ENCODE measurements around the gene CCDC183. TPM values are rescaled to one million over a fixed set of nuclear protein-coding genes. Genes with fewer than 3 reads are reported as not detected.

CCDC183 gene
- polyA plus RNA-seq, 1 donor from 2014 or later: 5.5 TPM

- Histone ChIP-seq H3K27ac (ENCODE audit: low read length) (no peak overlapping the region), H3K4me2 (ENCODE audit: low read length) (no peak overlapping the region), H3K9me3 (ENCODE audit: low read length) (no peaks in the 10 kb centered on the region), H3K9ac (ENCODE audit: low read length) (no peak overlapping the region), H3K79me2 (replicated peaks; ENCODE audit: insufficient read depth, low read length) (no peaks in the 10 kb centered on the region), H3K9me2 (ENCODE audit: insufficient read depth, low read length) (no peaks in the 10 kb centered on the region), H3K27me3 (ENCODE audit: insufficient read depth, low read depth, low read length) (no peaks in the 10 kb centered on the region), H3F3A (ENCODE audit: insufficient read depth, low read length, poor library complexity, severe bottlenecking) (no peaks in the 10 kb centered on the region), H4K20me1 (ENCODE audit: insufficient read depth) (no peaks in the 10 kb centered on the region), H3K36me3 (ENCODE audit: insufficient read depth, low read length) (peaks cover 7% of the 10 kb centered on the region), H3K4me3 (ENCODE audit: low read length) (no peak overlapping the region), H2AFZ (ENCODE audit: low read depth, low read length) (no peak overlapping the region)
- TF ChIP-seq POLR2AphosphoS5 (IDR thresholded peaks at IDR 0.05): no peak
- no peak for TF ChIP-seq TAF1 (IDR thresholded peaks at IDR 0.05; ENCODE audit: low read depth)
- no peak for TF ChIP-seq EP300 (conservative IDR thresholded peaks at IDR 0.05; ENCODE audit: poor library complexity, severe bottlenecking)
Measured at GRCh38 chr9:136826188-136826541, 30.0 kb downstream of the CCDC183 start.

DNA sequence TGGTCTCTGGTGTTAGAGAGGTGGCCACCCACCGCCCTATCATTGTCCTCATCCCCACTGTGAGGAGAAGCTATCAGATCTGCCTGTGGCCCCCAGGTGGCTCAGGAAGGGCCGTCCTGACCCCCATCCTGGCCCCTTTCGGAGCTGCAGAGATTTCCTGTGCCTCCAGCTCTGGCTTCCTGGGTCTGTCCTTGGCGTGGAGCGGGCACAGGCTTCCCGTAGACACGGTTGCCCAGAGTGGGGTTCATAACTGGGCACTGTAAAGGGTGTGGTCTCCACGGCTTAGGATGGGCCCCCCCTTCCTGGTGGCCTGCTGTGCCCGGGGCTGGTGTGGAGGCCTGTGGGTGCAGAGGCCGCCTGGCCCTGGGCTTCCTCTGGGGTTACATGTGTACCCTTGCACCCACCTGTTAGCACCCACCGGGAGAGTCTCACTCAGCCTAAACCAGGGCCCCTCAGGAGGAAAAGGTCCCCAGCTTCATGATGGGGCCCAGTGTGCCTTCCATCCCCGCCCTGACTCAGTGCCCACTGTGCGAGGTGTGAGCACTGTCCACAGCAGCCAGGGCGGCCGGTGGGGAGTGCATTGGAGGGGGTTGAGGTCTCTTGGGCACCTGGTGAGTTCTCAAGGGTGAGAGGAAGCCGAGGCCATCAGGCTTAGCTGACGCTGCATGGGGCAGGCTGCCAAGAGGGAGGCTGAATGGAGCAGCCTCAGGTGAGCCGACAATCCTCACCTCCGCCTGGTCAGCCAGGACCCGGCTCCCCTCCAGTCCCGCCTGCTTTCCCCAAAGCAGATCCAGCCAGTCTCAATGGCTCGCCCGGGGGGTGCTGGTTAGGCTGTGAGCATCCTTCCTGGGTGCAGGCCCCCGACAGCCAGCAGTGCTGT, 30.8 kb downstream of the CCDC183 start:
- Histone ChIP-seq H3K4me2 (ENCODE audit: low read length) (no peak overlapping the region), H3K79me2 (replicated peaks; ENCODE audit: insufficient read depth, low read length) (no peaks in the 10 kb centered on the region), H2AFZ (ENCODE audit: low read depth, low read length) (no peak overlapping the region), H3K9me2 (ENCODE audit: insufficient read depth, low read length) (no peaks in the 10 kb centered on the region), H3K4me3 (ENCODE audit: low read length) (no peak overlapping the region), H3K27ac (ENCODE audit: low read length) (no peak overlapping the region), H3F3A (ENCODE audit: insufficient read depth, low read length, poor library complexity, severe bottlenecking) (no peaks in the 10 kb centered on the region), H3K9ac (ENCODE audit: low read length) (no peak overlapping the region), H3K27me3 (ENCODE audit: insufficient read depth, low read depth, low read length) (no peaks in the 10 kb centered on the region), H3K36me3 (ENCODE audit: insufficient read depth, low read length) (peaks cover 7% of the 10 kb centered on the region), H4K20me1 (ENCODE audit: insufficient read depth) (no peaks in the 10 kb centered on the region), H3K9me3 (ENCODE audit: low read length) (no peaks in the 10 kb centered on the region)
- TF ChIP-seq POLR2AphosphoS5 (IDR thresholded peaks at IDR 0.05): no peak

DNA sequence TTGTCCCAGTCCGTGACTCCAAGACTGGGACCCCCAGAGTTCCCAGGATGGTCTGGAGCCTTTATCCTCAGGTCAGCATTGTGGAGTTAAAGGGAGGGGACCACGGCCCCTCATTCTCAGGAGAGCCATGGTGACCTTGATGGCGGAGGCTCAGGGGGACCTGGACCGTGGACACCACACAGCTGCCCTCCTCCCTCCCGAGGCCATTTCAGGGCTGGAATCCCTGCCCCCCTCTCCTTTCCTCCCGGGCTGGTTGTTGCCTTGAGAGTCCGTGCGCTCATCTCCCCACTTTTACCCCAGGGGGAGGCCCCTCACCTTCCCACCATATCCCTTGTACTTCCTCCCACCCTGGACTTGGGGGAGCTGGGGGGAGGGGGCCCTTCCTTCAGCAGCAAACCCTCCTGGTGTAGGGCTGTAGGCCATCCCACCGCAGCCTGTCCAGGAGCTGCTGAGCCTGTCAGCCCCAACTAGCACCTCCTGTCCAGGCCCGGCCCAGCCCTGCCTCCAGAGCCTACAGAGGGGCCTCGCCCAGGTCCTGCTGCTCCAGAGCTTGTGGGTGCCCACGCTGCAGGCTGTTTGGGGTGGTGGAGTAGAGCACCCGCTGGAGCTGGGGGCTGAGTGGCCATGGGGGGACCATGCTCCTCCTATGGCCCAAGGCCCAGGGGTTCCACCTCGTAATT, 31.8 kb downstream of the CCDC183 start:
- Histone ChIP-seq H3K9me2 (ENCODE audit: insufficient read depth, low read length) (no peaks in the 10 kb centered on the region), H3K27ac (ENCODE audit: low read length) (no peak overlapping the region), H3K79me2 (replicated peaks; ENCODE audit: insufficient read depth, low read length) (no peaks in the 10 kb centered on the region), H2AFZ (ENCODE audit: low read depth, low read length) (no peak overlapping the region), H3K36me3 (ENCODE audit: insufficient read depth, low read length) (peaks cover 7% of the 10 kb centered on the region), H3K27me3 (ENCODE audit: insufficient read depth, low read depth, low read length) (no peaks in the 10 kb centered on the region), H3K9ac (ENCODE audit: low read length) (no peak overlapping the region), H3K4me2 (ENCODE audit: low read length) (no peak overlapping the region), H3F3A (ENCODE audit: insufficient read depth, low read length, poor library complexity, severe bottlenecking) (no peaks in the 10 kb centered on the region), H4K20me1 (ENCODE audit: insufficient read depth) (no peaks in the 10 kb centered on the region), H3K4me3 (ENCODE audit: low read length) (no peak overlapping the region), H3K9me3 (ENCODE audit: low read length) (no peaks in the 10 kb centered on the region)
- no peak for TF ChIP-seq MXI1 (conservative IDR thresholded peaks at IDR 0.05; ENCODE audit: poor library complexity, severe bottlenecking)
- no peak for TF ChIP-seq SMC3 (conservative IDR thresholded peaks at IDR 0.05; ENCODE audit: poor library complexity)
- TF ChIP-seq CTCF (IDR thresholded peaks at IDR 0.05; ENCODE audit: poor library complexity, severe bottlenecking): no peak
- no peak for TF ChIP-seq EZH2 (IDR thresholded peaks at IDR 0.05; ENCODE audit: borderline replicate concordance, insufficient read depth, low read length, poor library complexity, severe bottlenecking)
- TF ChIP-seq TAF1 (IDR thresholded peaks at IDR 0.05; ENCODE audit: low read depth): no peak
- TF ChIP-seq, protein P1, sequence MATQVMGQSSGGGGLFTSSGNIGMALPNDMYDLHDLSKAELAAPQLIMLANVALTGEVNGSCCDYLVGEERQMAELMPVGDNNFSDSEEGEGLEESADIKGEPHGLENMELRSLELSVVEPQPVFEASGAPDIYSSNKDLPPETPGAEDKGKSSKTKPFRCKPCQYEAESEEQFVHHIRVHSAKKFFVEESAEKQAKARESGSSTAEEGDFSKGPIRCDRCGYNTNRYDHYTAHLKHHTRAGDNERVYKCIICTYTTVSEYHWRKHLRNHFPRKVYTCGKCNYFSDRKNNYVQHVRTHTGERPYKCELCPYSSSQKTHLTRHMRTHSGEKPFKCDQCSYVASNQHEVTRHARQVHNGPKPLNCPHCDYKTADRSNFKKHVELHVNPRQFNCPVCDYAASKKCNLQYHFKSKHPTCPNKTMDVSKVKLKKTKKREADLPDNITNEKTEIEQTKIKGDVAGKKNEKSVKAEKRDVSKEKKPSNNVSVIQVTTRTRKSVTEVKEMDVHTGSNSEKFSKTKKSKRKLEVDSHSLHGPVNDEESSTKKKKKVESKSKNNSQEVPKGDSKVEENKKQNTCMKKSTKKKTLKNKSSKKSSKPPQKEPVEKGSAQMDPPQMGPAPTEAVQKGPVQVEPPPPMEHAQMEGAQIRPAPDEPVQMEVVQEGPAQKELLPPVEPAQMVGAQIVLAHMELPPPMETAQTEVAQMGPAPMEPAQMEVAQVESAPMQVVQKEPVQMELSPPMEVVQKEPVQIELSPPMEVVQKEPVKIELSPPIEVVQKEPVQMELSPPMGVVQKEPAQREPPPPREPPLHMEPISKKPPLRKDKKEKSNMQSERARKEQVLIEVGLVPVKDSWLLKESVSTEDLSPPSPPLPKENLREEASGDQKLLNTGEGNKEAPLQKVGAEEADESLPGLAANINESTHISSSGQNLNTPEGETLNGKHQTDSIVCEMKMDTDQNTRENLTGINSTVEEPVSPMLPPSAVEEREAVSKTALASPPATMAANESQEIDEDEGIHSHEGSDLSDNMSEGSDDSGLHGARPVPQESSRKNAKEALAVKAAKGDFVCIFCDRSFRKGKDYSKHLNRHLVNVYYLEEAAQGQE (IDR thresholded peaks at IDR 0.05; ENCODE audit: borderline replicate concordance): no peak
- TF ChIP-seq POLR2AphosphoS5 (IDR thresholded peaks at IDR 0.05): no peak
- no peak for TF ChIP-seq EP300 (conservative IDR thresholded peaks at IDR 0.05; ENCODE audit: poor library complexity, severe bottlenecking)

Measured in neural cell (in vitro differentiated cells).